Esophagus squamous epithelium (tissue), 4 donors: Measurements from ENCODE around the gene ASPRV1.

Source experiments
- POLR2A ChIP-seq, 4 donors: fragments of 450-650 bp; IDR thresholded peaks; one replicate each; pipeline ENCODE4 v1.6.1; 2017; ENCODE audit warnings: antibody characterized with exemption in 4 of 4, mild to moderate bottlenecking in 4 of 4, moderate library complexity in 3 of 4
- TF ChIP-seq, protein P1 (sequence below), 6 experiments: fragments of 450-650 bp in 4 of 6; fragments of 200-600 bp in 2 of 6; sonication (generic) in 2 of 6; IDR thresholded peaks; one replicate each; pipeline ENCODE4 v1.5.1; 2016 to 2019; ENCODE audit warnings: antibody characterized with exemption in 6 of 6, mild to moderate bottlenecking in 4 of 6, moderate library complexity in 4 of 6

- TF ChIP-seq, protein P1, sequence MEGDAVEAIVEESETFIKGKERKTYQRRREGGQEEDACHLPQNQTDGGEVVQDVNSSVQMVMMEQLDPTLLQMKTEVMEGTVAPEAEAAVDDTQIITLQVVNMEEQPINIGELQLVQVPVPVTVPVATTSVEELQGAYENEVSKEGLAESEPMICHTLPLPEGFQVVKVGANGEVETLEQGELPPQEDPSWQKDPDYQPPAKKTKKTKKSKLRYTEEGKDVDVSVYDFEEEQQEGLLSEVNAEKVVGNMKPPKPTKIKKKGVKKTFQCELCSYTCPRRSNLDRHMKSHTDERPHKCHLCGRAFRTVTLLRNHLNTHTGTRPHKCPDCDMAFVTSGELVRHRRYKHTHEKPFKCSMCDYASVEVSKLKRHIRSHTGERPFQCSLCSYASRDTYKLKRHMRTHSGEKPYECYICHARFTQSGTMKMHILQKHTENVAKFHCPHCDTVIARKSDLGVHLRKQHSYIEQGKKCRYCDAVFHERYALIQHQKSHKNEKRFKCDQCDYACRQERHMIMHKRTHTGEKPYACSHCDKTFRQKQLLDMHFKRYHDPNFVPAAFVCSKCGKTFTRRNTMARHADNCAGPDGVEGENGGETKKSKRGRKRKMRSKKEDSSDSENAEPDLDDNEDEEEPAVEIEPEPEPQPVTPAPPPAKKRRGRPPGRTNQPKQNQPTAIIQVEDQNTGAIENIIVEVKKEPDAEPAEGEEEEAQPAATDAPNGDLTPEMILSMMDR (IDR thresholded peaks at IDR 0.05), result no peak
- no peak for TF ChIP-seq POLR2A (IDR thresholded peaks at IDR 0.05)
These were observed 24.3 kb upstream of the ASPRV1 start for GRCh38 chr2:69985688-69986087.
